ENCODE results near the gene RANBP10. TPM values are rescaled to one million over a fixed set of nuclear protein-coding genes. Genes with fewer than 3 reads are reported as not detected.

Gene RANBP10
- total and polyA plus RNA-seq, 4 donors: 9.8 to 15.5 (median 13.8) TPM

DNA sequence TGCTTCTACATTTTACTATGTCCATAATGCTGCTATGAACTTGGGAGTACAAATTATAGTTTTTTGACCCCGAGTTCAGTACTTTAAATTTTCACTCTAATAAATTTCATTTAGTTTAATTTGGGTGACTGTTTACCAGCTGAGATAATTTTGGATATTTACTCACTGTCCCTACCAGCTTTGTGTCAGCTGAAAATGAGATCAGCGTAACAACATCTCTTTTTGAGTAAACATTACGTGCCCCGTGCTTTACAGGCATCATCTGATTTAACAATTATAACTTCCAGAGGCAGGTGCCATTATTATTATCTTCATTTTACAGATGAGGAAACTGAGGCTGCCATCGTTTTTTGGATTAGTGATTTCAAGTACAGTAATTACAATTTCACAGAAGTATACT lies 102.2 kb downstream of the RANBP10 start:
- no peak for DNase-seq (ENCODE audit: low spot score)

DNA sequence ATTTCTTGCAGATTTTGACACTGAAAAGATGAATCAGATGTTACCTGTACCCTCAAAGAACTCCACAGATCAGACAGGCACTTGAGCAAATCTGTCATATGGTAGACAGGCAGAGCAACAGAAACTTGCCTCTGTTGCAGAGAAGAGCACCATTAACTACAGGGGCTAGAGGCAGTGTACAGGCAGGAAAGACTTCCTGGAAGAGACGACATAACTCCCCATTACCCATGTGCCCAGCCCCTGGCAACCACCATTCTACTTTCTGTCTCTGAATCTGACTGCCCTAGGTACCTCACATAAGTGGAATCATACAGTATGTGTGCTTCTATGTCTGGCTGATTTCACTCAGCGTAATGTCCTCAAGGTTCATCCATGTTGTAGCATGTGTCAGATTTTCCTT lies 102.7 kb downstream of the RANBP10 start:
- Histone ChIP-seq H3K36me3 (ENCODE audit: control insufficient read depth in 4 of 4, insufficient read depth in 3 of 4, low read depth in 1 of 4, low read length in 3 of 4) (peaks cover 0 to 2% (median under 1%) of the 10 kb centered on the region in 4 donors), H3K9me3 (ENCODE audit: control insufficient read depth in 4 of 4, low read length in 3 of 4) (no peaks in the 10 kb centered on the region), H3K4me3 (ENCODE audit: low read depth in 1 of 3, low read length in 3 of 3) (no peak overlapping the region), H3K27ac (ENCODE audit: low read depth in 1 of 2, low read length in 2 of 2) (peak overlapping the region; percentile 3 to 28), H3K4me1 (ENCODE audit: control insufficient read depth in 4 of 4, insufficient read depth in 4 of 4, low read length in 3 of 4) (peaks cover 0 to 15% (median 8%) of the 10 kb centered on the region in 4 donors), H3K9ac (ENCODE audit: low read depth in 1 of 2, low read length in 2 of 2) (no peak overlapping the region), H3K27me3 (ENCODE audit: control insufficient read depth in 4 of 4, insufficient read depth in 4 of 4, low read length in 3 of 4) (no peaks in the 10 kb centered on the region)
- 87% methylated on average over 2 of the region's 2 CpGs for WGBS
- no peak for DNase-seq (ENCODE audit: low spot score)
- no peak for TF ChIP-seq RXRA (IDR thresholded peaks at IDR 0.05)
- TF ChIP-seq, protein P1, sequence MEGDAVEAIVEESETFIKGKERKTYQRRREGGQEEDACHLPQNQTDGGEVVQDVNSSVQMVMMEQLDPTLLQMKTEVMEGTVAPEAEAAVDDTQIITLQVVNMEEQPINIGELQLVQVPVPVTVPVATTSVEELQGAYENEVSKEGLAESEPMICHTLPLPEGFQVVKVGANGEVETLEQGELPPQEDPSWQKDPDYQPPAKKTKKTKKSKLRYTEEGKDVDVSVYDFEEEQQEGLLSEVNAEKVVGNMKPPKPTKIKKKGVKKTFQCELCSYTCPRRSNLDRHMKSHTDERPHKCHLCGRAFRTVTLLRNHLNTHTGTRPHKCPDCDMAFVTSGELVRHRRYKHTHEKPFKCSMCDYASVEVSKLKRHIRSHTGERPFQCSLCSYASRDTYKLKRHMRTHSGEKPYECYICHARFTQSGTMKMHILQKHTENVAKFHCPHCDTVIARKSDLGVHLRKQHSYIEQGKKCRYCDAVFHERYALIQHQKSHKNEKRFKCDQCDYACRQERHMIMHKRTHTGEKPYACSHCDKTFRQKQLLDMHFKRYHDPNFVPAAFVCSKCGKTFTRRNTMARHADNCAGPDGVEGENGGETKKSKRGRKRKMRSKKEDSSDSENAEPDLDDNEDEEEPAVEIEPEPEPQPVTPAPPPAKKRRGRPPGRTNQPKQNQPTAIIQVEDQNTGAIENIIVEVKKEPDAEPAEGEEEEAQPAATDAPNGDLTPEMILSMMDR (IDR thresholded peaks at IDR 0.05; ENCODE audit: low read depth, low read length, missing input control): no peak
- no peak for TF ChIP-seq RAD21 (IDR thresholded peaks at IDR 0.05)
- no peak for TF ChIP-seq FOXA1 (IDR thresholded peaks at IDR 0.05)
- TF ChIP-seq NR2F2 (IDR thresholded peaks at IDR 0.05): no peak
- TF ChIP-seq, protein P2, sequence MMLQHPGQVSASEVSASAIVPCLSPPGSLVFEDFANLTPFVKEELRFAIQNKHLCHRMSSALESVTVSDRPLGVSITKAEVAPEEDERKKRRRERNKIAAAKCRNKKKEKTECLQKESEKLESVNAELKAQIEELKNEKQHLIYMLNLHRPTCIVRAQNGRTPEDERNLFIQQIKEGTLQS (IDR thresholded peaks at IDR 0.05): no peak
- TF ChIP-seq, protein P3, sequence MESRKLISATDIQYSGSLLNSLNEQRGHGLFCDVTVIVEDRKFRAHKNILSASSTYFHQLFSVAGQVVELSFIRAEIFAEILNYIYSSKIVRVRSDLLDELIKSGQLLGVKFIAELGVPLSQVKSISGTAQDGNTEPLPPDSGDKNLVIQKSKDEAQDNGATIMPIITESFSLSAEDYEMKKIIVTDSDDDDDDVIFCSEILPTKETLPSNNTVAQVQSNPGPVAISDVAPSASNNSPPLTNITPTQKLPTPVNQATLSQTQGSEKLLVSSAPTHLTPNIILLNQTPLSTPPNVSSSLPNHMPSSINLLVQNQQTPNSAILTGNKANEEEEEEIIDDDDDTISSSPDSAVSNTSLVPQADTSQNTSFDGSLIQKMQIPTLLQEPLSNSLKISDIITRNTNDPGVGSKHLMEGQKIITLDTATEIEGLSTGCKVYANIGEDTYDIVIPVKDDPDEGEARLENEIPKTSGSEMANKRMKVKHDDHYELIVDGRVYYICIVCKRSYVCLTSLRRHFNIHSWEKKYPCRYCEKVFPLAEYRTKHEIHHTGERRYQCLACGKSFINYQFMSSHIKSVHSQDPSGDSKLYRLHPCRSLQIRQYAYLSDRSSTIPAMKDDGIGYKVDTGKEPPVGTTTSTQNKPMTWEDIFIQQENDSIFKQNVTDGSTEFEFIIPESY (IDR thresholded peaks at IDR 0.05): no peak

More for the DNA sequence above, 102.2 kb downstream of the RANBP10 start:
- H3K27me3 ChIP-seq (ENCODE audit: control insufficient read depth in 4 of 4, insufficient read depth in 4 of 4, low read length in 3 of 4): no peaks in the 10 kb centered on the region
- no peak overlapping the region for H3K27ac ChIP-seq (ENCODE audit: low read depth in 1 of 2, low read length in 2 of 2)
- no peak overlapping the region for H3K4me3 ChIP-seq (ENCODE audit: low read depth in 1 of 3, low read length in 3 of 3)
- peaks cover 2 to 20% (median 7%) of the 10 kb centered on the region in 4 donors for H3K4me1 ChIP-seq (ENCODE audit: control insufficient read depth in 4 of 4, insufficient read depth in 4 of 4, low read length in 3 of 4)
- H3K9me3 ChIP-seq (ENCODE audit: control insufficient read depth in 4 of 4, low read length in 3 of 4): no peaks in the 10 kb centered on the region
- peaks cover 0 to 2% (median under 1%) of the 10 kb centered on the region in 4 donors for H3K36me3 ChIP-seq (ENCODE audit: control insufficient read depth in 4 of 4, insufficient read depth in 3 of 4, low read depth in 1 of 4, low read length in 3 of 4)
- WGBS: 69% methylated on average over 5 of the region's 5 CpGs
- no peak overlapping the region for H3K9ac ChIP-seq (ENCODE audit: low read depth in 1 of 2, low read length in 2 of 2)
- TF ChIP-seq YY1 (IDR thresholded peaks at IDR 0.05) (no peak), FOXA2 (IDR thresholded peaks at IDR 0.05) (no peak), GABPA (IDR thresholded peaks at IDR 0.05 in 1 of 2, conservative IDR thresholded peaks at IDR 0.05 in 1 of 2) (no peak), JUND (IDR thresholded peaks at IDR 0.05) (no peak), NR2F2 (IDR thresholded peaks at IDR 0.05) (no peak), RXRA (IDR thresholded peaks at IDR 0.05) (no peak), HNF4A (conservative IDR thresholded peaks at IDR 0.05) (no peak), EGR1 (IDR thresholded peaks at IDR 0.05; ENCODE audit: low read depth in 2 of 2) (no peak), HNF4G (IDR thresholded peaks at IDR 0.05) (no peak), FOXA1 (IDR thresholded peaks at IDR 0.05) (no peak), RAD21 (IDR thresholded peaks at IDR 0.05) (no peak)
- TF ChIP-seq, protein P4, sequence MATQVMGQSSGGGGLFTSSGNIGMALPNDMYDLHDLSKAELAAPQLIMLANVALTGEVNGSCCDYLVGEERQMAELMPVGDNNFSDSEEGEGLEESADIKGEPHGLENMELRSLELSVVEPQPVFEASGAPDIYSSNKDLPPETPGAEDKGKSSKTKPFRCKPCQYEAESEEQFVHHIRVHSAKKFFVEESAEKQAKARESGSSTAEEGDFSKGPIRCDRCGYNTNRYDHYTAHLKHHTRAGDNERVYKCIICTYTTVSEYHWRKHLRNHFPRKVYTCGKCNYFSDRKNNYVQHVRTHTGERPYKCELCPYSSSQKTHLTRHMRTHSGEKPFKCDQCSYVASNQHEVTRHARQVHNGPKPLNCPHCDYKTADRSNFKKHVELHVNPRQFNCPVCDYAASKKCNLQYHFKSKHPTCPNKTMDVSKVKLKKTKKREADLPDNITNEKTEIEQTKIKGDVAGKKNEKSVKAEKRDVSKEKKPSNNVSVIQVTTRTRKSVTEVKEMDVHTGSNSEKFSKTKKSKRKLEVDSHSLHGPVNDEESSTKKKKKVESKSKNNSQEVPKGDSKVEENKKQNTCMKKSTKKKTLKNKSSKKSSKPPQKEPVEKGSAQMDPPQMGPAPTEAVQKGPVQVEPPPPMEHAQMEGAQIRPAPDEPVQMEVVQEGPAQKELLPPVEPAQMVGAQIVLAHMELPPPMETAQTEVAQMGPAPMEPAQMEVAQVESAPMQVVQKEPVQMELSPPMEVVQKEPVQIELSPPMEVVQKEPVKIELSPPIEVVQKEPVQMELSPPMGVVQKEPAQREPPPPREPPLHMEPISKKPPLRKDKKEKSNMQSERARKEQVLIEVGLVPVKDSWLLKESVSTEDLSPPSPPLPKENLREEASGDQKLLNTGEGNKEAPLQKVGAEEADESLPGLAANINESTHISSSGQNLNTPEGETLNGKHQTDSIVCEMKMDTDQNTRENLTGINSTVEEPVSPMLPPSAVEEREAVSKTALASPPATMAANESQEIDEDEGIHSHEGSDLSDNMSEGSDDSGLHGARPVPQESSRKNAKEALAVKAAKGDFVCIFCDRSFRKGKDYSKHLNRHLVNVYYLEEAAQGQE (IDR thresholded peaks at IDR 0.05): no peak
- TF ChIP-seq, protein P3 (IDR thresholded peaks at IDR 0.05): no peak
- TF ChIP-seq, protein P1 (IDR thresholded peaks at IDR 0.05; ENCODE audit: low read depth, low read length, missing input control): no peak
- TF ChIP-seq, protein P5, sequence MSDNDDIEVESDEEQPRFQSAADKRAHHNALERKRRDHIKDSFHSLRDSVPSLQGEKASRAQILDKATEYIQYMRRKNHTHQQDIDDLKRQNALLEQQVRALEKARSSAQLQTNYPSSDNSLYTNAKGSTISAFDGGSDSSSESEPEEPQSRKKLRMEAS (IDR thresholded peaks at IDR 0.05): no peak

Measured in liver (tissue), 9 donors.